CD4-positive, alpha-beta memory T cell (primary cell): ENCODE data around the gene GRIK4. TPM values are rescaled to one million over a fixed set of nuclear protein-coding genes. Genes with fewer than 3 reads are reported as not detected.

Experiments used
- CTCF ChIA-PET: fragments of 350-600 bp; sonication (Branson Sonifier 250); formaldehyde crosslinking; loops from one replicate; lab custom pipeline; 2021; ENCODE audit warnings: inconsistent platforms; ENCODE audit not compliant: partially characterized antibody; lab: Charles Lee
- POLR2A ChIA-PET: fragments of 350-600 bp; sonication (Branson Sonifier 250); formaldehyde crosslinking; loops from one replicate; lab custom pipeline; 2021; ENCODE audit not compliant: partially characterized antibody; lab: Charles Lee
- DNase-seq, 5 donors: peaks; one replicate each; pipeline versions ENCODE4 v3.0.0 to v3.0.0-alpha.2; 2020 to 2022; ENCODE audit warnings: mixed read lengths in 1 of 5
- H3K27ac ChIP-seq: one replicate; pipeline ENCODE4 v1.7.0; 2013; ENCODE audit warnings: low read depth, low read length
- H3K27me3 ChIP-seq: 2 replicates; pipeline ENCODE4 v1.7.0; 2013; ENCODE audit warnings: mild to moderate bottlenecking, low read length, moderate library complexity; ENCODE audit not compliant: insufficient read depth
- H3K36me3 ChIP-seq: 2 replicates; pipeline ENCODE4 v1.7.0; 2013; ENCODE audit warnings: mild to moderate bottlenecking, low read length, moderate library complexity; ENCODE audit not compliant: insufficient read depth
- H3K4me1 ChIP-seq: 2 replicates; pipeline ENCODE4 v1.7.0; 2013; ENCODE audit warnings: mild to moderate bottlenecking, low read length, moderate library complexity; ENCODE audit not compliant: insufficient read depth
- H3K4me3 ChIP-seq, 2 donors: one replicate each; pipeline ENCODE4 v1.7.0; 2013; ENCODE audit warnings: low read length in 2 of 2, mild to moderate bottlenecking in 1 of 2
- H3K9me3 ChIP-seq, 2 donors: one replicate each; pipeline ENCODE4 v1.7.0; 2013; ENCODE audit warnings: low read length in 2 of 2, control low read depth in 1 of 2; ENCODE audit not compliant: control insufficient read depth in 1 of 2
- H3K27ac Mint-ChIP-seq, 7 donors: one replicate each; pipeline ENCODE4 v1.8.0; 2020 to 2021; ENCODE audit warnings: mixed read lengths in 7 of 7, mild to moderate bottlenecking in 6 of 7, inconsistent platforms in 3 of 7, moderate library complexity in 3 of 7
- H3K27me3 Mint-ChIP-seq, 2 donors: one replicate each; pipeline ENCODE4 v1.8.0; 2020 to 2021; ENCODE audit warnings: mixed read lengths in 2 of 2
- H3K36me3 Mint-ChIP-seq, 2 donors: one replicate each; pipeline ENCODE4 v1.8.0; 2020 to 2021; ENCODE audit warnings: mixed read lengths in 2 of 2, inconsistent platforms in 1 of 2, mild to moderate bottlenecking in 1 of 2
- H3K4me1 Mint-ChIP-seq, 4 donors: one replicate each; pipeline ENCODE4 v1.8.0; 2020 to 2021; ENCODE audit warnings: mixed read lengths in 4 of 4, mild to moderate bottlenecking in 1 of 4
- H3K4me3 Mint-ChIP-seq, 8 donors: one replicate each; pipeline ENCODE4 v1.8.0; 2020 to 2021; ENCODE audit warnings: mixed read lengths in 8 of 8, mild to moderate bottlenecking in 7 of 8, moderate library complexity in 6 of 8, inconsistent platforms in 3 of 8
- H3K9me3 Mint-ChIP-seq, 8 donors: one replicate each; pipeline ENCODE4 v1.8.0; 2020 to 2021; ENCODE audit warnings: mixed read lengths in 8 of 8, mild to moderate bottlenecking in 5 of 8, inconsistent platforms in 3 of 8, moderate library complexity in 1 of 8
- intact Hi-C: fragments of 100-400 bp; cut with micrococcal nuclease; formaldehyde crosslinking; loops from one replicate; pipeline ENCODE4 v1.15.1; 2023
- polyA plus RNA-seq, 2 donors: library from polyadenylated mRNA; unstranded; fragments of 300-500 nt; fragmentation: Illumina TruSeq; gene quantifications; one replicate each; pipeline ENCODE4 v1.2.3, GENCODE V29; 2021
- total RNA-seq, 2 experiments: library from RNA; stranded (reverse); gene quantifications; one replicate each; pipeline ENCODE4 v1.2.3, GENCODE V29; 2021

Gene GRIK4
- total and polyA plus RNA-seq, 4 experiments from 2014 or later = 0.06 TPM; not detected in 3

DNA sequence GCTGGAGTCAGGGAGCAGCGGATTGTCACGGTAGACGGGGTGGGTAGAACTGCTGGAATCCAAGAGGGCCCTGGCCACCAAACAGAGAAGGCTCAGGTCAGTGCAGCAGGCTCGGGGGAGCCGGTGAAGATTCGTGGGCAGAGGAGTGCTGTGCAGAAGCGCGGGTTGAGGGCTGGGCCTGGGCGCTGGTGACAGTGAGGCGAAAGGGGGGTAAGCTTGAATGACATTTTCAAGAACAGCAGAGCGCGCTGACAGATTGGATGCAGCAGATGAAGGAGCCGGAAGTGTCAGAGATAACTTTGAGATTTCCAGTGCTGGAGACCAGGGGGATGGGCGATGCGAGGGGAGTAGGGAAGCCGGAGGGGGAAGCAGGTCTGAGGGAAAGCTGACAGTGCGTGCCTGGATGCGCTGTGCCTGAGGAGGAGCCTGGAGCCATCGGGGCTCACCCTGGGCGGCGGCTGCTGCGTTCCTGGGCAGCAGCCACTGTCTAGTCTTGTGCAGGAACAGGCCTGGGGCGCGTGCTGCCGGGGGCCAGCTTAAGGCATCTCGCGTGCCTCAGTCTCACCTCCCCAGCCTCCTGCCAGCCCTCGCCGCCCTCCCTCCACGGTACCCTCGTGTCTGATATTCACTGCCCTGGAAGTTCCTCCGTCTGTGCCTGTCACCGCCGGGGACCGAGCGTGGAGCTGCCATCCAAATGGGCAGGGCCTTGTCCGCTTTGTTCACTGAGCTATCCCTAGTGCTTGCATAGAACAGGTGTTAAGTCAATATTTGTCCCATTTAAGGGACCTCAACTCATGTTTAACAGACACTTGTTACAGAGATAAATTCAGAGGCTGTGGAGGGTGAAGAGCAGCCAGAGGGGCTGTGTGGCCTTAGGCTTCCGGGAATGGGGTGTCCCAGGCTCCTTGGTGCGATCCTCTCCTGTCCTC is 5.2 kb downstream of the GRIK4 start:
- H3K9me3 ChIP-seq = no peaks in the 10 kb centered on the region
- H3K36me3 Mint-ChIP-seq = no peaks in the 10 kb centered on the region
- H3K36me3 ChIP-seq = no peaks in the 10 kb centered on the region
- no peaks in the 10 kb centered on the region for H3K4me1 ChIP-seq
- no peak overlapping the region for H3K27ac ChIP-seq
- peaks cover 0 to 2% (median 0%) of the 10 kb centered on the region in 8 donors for H3K9me3 Mint-ChIP-seq
- DNase-seq = no peak
- no peak overlapping the region for H3K4me3 Mint-ChIP-seq
- peaks cover 44 to 50% of the 10 kb centered on the region in 2 donors for H3K27me3 Mint-ChIP-seq
- no peaks in the 10 kb centered on the region for H3K27me3 ChIP-seq
- ChIA-PET CTCF (no interaction called here), POLR2A (no interaction called here)
- H3K4me1 Mint-ChIP-seq = peaks cover 0 to 8% (median 0%) of the 10 kb centered on the region in 4 donors
- no peak overlapping the region for H3K4me3 ChIP-seq
- no peak overlapping the region for H3K27ac Mint-ChIP-seq
- intact Hi-C loops = no loop called here

DNA sequence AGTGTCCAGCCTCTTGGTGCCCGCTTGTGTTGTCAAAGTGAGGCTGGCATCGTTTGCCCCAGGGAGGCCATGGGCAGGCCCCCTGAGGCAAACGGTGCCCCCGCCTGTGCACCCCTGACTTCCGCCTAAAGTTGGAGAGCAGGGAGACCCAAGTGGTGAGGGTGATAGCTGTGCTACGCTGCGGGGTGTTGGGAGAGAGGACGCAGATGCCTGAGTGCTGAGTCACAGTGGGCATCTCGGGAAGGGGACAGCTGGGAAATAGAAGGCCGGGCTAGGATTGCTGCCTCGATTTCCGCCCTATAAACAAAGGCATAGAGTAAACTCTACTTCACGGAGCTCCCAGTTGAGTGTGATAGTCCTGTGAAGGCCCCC is 5.8 kb downstream of the GRIK4 start:
- Histone ChIP-seq H3K4me3 (no peak overlapping the region), H3K36me3 (no peaks in the 10 kb centered on the region), H3K27ac (no peak overlapping the region), H3K27me3 (no peaks in the 10 kb centered on the region), H3K4me1 (no peaks in the 10 kb centered on the region), H3K9me3 (no peaks in the 10 kb centered on the region)
- H3K4me1 Mint-ChIP-seq = peaks cover 0 to 8% (median 0%) of the 10 kb centered on the region in 4 donors
- no peaks in the 10 kb centered on the region for H3K36me3 Mint-ChIP-seq
- DNase-seq = no peak
- peaks cover 0 to 2% (median 0%) of the 10 kb centered on the region in 8 donors for H3K9me3 Mint-ChIP-seq
- no peak overlapping the region for H3K4me3 Mint-ChIP-seq
- intact Hi-C loops = no loop called here
- CTCF ChIA-PET = no interaction called here
- H3K27me3 Mint-ChIP-seq = peaks cover 44 to 50% of the 10 kb centered on the region in 2 donors
- H3K27ac Mint-ChIP-seq = no peak overlapping the region
- POLR2A ChIA-PET = no interaction called here

DNA sequence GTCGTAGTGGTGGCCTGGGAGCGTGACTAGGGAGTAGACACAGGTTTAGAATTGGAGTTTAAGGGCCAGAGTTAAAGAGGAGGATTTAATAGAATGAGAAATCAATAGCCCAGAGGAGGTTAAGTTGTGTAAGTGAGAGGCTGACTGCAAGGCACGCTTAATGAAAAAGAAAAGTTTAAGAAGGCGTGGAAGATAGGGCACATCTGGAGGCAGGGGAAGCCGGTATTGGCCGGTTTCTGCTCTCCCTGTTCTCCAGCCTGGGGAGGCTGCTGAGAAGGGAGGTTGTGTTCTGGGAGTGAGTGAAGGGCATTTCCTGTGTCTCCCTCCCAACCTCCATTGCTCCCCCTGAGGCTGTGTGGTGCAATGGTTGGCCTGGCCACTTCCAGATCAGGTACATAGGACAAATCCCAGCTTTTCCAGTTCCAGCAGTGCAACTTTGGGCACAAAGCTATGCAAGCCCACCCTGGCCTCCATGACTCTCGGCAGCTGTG is 6.3 kb downstream of the GRIK4 start:
- Histone ChIP-seq H3K36me3 (no peaks in the 10 kb centered on the region), H3K27me3 (no peaks in the 10 kb centered on the region), H3K4me1 (no peaks in the 10 kb centered on the region), H3K4me3 (no peak overlapping the region), H3K9me3 (no peaks in the 10 kb centered on the region), H3K27ac (no peak overlapping the region)
- no peak overlapping the region for H3K4me3 Mint-ChIP-seq
- no peak overlapping the region for H3K27ac Mint-ChIP-seq
- ChIA-PET CTCF (interaction anchor here (1.4 kb wide), 1 partner anchor 26 kb away, joined by 3 read pairs; no protein-coding TSS in a partner anchor), POLR2A (no interaction called here)
- H3K9me3 Mint-ChIP-seq = peaks cover 0 to 2% (median 0%) of the 10 kb centered on the region in 8 donors
- peaks cover 43 to 50% of the 10 kb centered on the region in 2 donors for H3K27me3 Mint-ChIP-seq
- DNase-seq = no peak
- H3K36me3 Mint-ChIP-seq = no peaks in the 10 kb centered on the region
- intact Hi-C loops = no loop called here
- H3K4me1 Mint-ChIP-seq = peaks cover 0 to 8% (median 0%) of the 10 kb centered on the region in 4 donors

DNA sequence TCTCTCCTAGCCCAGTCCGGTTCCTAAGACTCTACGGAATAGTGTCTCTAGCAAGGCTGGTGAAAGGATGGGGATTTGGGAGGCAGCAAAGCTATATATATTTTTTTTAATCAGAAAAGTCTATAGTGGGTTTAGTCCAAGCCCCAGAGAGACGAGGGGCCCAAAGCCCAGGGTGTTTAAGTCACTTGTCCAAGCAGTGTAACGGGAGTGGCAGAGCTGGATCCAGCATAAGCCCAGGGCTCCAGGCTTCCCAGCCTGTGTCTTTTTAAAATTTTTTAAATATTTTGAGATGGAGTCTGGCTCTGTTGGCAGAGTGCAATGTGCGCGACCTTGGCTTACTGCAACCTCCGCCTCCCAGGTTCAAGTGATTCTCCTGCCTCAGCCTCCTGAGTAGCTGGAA is 6.8 kb downstream of the GRIK4 start:
- no peak overlapping the region for H3K27ac Mint-ChIP-seq
- no peak overlapping the region for H3K4me3 Mint-ChIP-seq
- peaks cover 0 to 8% (median 0%) of the 10 kb centered on the region in 4 donors for H3K4me1 Mint-ChIP-seq
- no peak overlapping the region for H3K4me3 ChIP-seq
- H3K27me3 ChIP-seq = no peaks in the 10 kb centered on the region
- no peaks in the 10 kb centered on the region for H3K4me1 ChIP-seq
- H3K9me3 ChIP-seq = no peaks in the 10 kb centered on the region
- no peaks in the 10 kb centered on the region for H3K36me3 Mint-ChIP-seq
- H3K36me3 ChIP-seq = no peaks in the 10 kb centered on the region
- H3K9me3 Mint-ChIP-seq = peaks cover 0 to 4% (median 0%) of the 10 kb centered on the region in 8 donors
- intact Hi-C loops = no loop called here
- ChIA-PET POLR2A (no interaction called here), CTCF (interaction anchor here (1.4 kb wide), 1 partner anchor 26 kb away, joined by 3 read pairs; no protein-coding TSS in a partner anchor)
- H3K27me3 Mint-ChIP-seq = peaks cover 38 to 52% of the 10 kb centered on the region in 2 donors
- H3K27ac ChIP-seq = no peak overlapping the region
- DNase-seq = no peak

DNA sequence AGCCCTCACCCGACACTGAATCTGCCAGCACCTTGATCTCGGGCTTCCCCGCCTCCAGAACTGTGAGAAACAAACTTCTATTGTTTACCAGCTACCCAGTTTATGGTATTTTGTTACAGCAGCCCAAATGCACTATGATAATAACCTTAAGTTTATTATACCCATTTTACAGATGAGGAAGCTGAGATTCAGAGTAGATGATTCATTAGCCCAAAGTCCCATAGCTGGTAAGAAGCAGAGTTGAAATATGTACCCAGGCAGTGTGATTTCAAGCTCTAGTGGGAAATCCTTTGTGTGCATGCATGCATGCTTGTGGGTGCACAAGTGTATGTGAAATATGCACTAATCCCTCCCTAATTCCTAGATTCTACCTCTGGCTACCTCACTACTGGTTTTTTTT is 7.9 kb downstream of the GRIK4 start:
- H3K27ac ChIP-seq = no peak overlapping the region
- no peaks in the 10 kb centered on the region for H3K9me3 ChIP-seq
- no peaks in the 10 kb centered on the region for H3K4me1 ChIP-seq
- CTCF ChIA-PET = interaction anchor here (0.6 to 1.4 kb wide), 5 partner anchors 8 to 185 kb away, joined by 3 to 6 read pairs (median 4); no protein-coding TSS in a partner anchor
- no peak overlapping the region for H3K4me3 ChIP-seq
- Mint-ChIP-seq H3K36me3 (no peaks in the 10 kb centered on the region), H3K27me3 (peaks cover 29 to 50% of the 10 kb centered on the region in 2 donors), H3K4me1 (no peaks in the 10 kb centered on the region), H3K27ac (no peak overlapping the region), H3K9me3 (peaks cover 0 to 4% (median 0%) of the 10 kb centered on the region in 8 donors), H3K4me3 (no peak overlapping the region)
- POLR2A ChIA-PET = no interaction called here
- H3K36me3 ChIP-seq = no peaks in the 10 kb centered on the region
- intact Hi-C loops = no loop called here
- no peak for DNase-seq
- H3K27me3 ChIP-seq = no peaks in the 10 kb centered on the region

DNA sequence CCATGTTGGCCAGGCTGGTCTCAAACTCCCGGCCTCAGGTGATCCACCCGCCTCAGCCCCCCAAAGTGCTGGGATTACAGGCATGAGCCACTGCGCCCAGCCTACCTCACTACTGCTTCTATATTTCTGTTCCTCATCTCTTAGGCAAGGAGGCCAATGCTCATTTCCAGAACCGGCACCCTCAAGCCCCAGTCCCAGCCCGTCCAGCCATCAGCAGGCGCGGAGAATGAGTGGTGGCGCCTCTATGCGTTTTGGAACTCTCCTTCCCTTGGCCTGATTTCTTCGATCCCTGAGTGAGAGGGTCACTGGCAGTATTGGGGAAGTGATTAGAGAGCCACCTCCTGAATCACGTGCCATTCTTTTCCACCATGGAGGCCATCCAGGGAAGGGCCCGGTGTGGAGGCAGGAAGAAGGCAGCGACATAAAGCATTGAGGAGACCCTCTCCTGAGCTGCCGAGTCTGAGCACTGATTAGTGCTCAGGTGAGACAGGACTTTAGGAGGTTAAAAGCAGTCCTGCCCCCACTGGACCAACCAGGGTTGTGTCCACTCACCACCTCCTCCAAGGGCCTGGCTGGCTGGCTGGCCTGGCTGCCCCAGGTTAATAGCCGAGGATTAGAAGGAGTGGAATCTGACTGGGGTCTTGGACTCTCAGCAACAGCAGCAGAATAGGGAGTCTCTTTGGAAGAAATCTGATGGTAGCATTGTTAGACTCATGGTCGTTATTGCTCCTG is 8.7 kb downstream of the GRIK4 start:
- POLR2A ChIA-PET = no interaction called here
- CTCF ChIA-PET = no interaction called here
- H3K4me3 Mint-ChIP-seq = no peak overlapping the region

DNA sequence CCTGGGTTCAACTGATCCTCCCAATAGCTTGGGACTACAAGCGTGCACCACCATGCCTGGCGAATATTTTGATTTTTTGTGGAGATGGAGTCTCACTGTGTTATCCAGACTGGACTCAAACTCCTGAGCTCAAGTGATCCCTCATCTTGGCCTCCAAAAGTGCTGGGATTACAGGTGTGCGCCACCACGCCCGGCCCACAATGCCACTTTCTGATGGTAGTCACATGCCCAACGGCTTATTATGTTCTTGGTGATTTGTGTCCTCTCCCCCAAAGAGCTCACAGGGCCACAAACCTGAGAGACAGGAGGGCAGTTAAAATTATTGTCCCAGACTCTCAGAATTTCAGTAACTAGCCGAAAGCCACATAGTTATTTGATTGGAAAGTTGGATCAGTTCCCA is 9.6 kb downstream of the GRIK4 start:
- Mint-ChIP-seq H3K27me3 (peaks cover 19 to 43% of the 10 kb centered on the region in 2 donors), H3K36me3 (no peaks in the 10 kb centered on the region)

More for the DNA sequence above, 8.7 kb downstream of the GRIK4 start:
- Histone ChIP-seq H3K9me3 (no peaks in the 10 kb centered on the region), H3K27me3 (no peaks in the 10 kb centered on the region), H3K4me3 (no peak overlapping the region), H3K36me3 (no peaks in the 10 kb centered on the region), H3K4me1 (no peaks in the 10 kb centered on the region), H3K27ac (no peak overlapping the region)
- Mint-ChIP-seq H3K27ac (no peak overlapping the region), H3K27me3 (peaks cover 23 to 45% of the 10 kb centered on the region in 2 donors), H3K36me3 (no peaks in the 10 kb centered on the region), H3K9me3 (peaks cover 0 to 4% (median 0%) of the 10 kb centered on the region in 8 donors), H3K4me1 (no peaks in the 10 kb centered on the region)
- no peak for DNase-seq
- intact Hi-C loops = no loop called here

More for the DNA sequence above, 9.6 kb downstream of the GRIK4 start:
- no peak overlapping the region for H3K27ac ChIP-seq
- H3K27me3 ChIP-seq = no peaks in the 10 kb centered on the region
- H3K36me3 ChIP-seq = no peaks in the 10 kb centered on the region
- intact Hi-C loops = no loop called here
- no peak overlapping the region for H3K4me3 ChIP-seq
- Mint-ChIP-seq H3K27ac (no peak overlapping the region), H3K4me1 (no peaks in the 10 kb centered on the region), H3K4me3 (no peak overlapping the region), H3K9me3 (peaks cover 0 to 2% (median 0%) of the 10 kb centered on the region in 8 donors)
- CTCF ChIA-PET = interaction anchor here (0.9 kb wide), 1 partner anchor 164 kb away, joined by 3 read pairs; no protein-coding TSS in a partner anchor
- POLR2A ChIA-PET = no interaction called here
- H3K9me3 ChIP-seq = no peaks in the 10 kb centered on the region
- no peaks in the 10 kb centered on the region for H3K4me1 ChIP-seq
- no peak for DNase-seq
